Measurements from ENCODE around the gene CEP126. TPM values are rescaled to one million over a fixed set of nuclear protein-coding genes. Genes with fewer than 3 reads are reported as not detected.

CEP126 gene
- total and polyA plus RNA-seq, 2 donors (not counting 3 experiments of a cell fraction or from before 2014, with no cell fraction given), result 3.6 to 9.1 TPM

DNA sequence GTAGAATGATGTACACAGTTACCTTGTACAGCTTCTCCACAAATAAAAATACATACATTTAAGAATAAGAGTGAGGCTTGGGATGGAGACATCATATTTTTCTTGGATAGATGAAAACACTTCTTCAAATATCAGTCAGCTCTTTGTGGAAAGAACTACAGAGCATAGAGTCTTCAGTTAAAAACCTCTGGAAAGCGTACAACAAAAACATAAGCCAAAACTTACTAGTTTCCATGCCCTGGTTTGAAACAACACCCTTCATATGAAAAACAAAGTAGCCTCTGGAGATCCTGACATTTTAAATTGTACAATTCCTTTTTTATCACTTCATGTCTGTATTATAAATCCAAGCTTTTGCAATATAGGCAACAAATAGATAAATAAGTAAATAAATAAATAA, 7.0 kb upstream of the CEP126 start:
- no peak overlapping the region for H3K27ac ChIP-seq (ENCODE audit: insufficient read depth, low read depth, low read length)
- H3K9me3 ChIP-seq (replicated peaks; ENCODE audit: control insufficient read depth, insufficient read depth, low read length), result no peaks in the 10 kb centered on the region
- H3K4me2 ChIP-seq (ENCODE audit: insufficient read depth, low read length), result no peak overlapping the region
- no peaks in the 10 kb centered on the region for H3K27me3 ChIP-seq (ENCODE audit: control insufficient read depth in 2 of 2, insufficient read depth in 2 of 2, low read length in 2 of 2)
- intact Hi-C loops (cut with micrococcal nuclease), result no loop called here
- TF ChIP-seq JUN (IDR thresholded peaks at IDR 0.05; ENCODE audit: borderline replicate concordance, insufficient read depth, insufficient read length, low read depth) (no peak), FOS (IDR thresholded peaks at IDR 0.05; ENCODE audit: borderline replicate concordance, insufficient read depth, low read length) (no peak), POLR2A (IDR thresholded peaks at IDR 0.05; ENCODE audit: low read depth, low read length) (no peak), MYC (IDR thresholded peaks at IDR 0.05; ENCODE audit: low read depth, low read length) (no peak), GATA2 (IDR thresholded peaks at IDR 0.05; ENCODE audit: insufficient read depth, insufficient read length, low read depth, low read length) (no peak), POLR2AphosphoS5 (IDR thresholded peaks at IDR 0.05; ENCODE audit: insufficient read depth, low read depth, low read length) (no peak), EZH2 (IDR thresholded peaks at IDR 0.05; ENCODE audit: borderline replicate concordance, low read depth, low read length, severe bottlenecking) (no peak)
- TF ChIP-seq, protein P1, sequence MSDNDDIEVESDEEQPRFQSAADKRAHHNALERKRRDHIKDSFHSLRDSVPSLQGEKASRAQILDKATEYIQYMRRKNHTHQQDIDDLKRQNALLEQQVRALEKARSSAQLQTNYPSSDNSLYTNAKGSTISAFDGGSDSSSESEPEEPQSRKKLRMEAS (IDR thresholded peaks at IDR 0.05; ENCODE audit: insufficient read depth, insufficient read length), result no peak
- TF ChIP-seq, protein P2, sequence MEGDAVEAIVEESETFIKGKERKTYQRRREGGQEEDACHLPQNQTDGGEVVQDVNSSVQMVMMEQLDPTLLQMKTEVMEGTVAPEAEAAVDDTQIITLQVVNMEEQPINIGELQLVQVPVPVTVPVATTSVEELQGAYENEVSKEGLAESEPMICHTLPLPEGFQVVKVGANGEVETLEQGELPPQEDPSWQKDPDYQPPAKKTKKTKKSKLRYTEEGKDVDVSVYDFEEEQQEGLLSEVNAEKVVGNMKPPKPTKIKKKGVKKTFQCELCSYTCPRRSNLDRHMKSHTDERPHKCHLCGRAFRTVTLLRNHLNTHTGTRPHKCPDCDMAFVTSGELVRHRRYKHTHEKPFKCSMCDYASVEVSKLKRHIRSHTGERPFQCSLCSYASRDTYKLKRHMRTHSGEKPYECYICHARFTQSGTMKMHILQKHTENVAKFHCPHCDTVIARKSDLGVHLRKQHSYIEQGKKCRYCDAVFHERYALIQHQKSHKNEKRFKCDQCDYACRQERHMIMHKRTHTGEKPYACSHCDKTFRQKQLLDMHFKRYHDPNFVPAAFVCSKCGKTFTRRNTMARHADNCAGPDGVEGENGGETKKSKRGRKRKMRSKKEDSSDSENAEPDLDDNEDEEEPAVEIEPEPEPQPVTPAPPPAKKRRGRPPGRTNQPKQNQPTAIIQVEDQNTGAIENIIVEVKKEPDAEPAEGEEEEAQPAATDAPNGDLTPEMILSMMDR (IDR thresholded peaks at IDR 0.05; ENCODE audit: extremely low read depth in 1 of 2, insufficient read depth in 1 of 2, low read depth in 1 of 2, low read length in 2 of 2), result no peak
- H2AFZ ChIP-seq (ENCODE audit: low read depth, low read length), result no peak overlapping the region
- ChIA-PET POLR2A (no interaction called here), CTCF (interaction anchor here (0.9 to 2.1 kb wide), 4 partner anchors 28 to 100 kb away, joined by 3 to 9 read pairs (median 5); no protein-coding TSS in a partner anchor)
- no peaks in the 10 kb centered on the region for H3K36me3 ChIP-seq (ENCODE audit: control insufficient read depth in 2 of 2, extremely low read depth in 1 of 2, insufficient read depth in 2 of 2, low read length in 2 of 2)
- peaks cover 13% of the 10 kb centered on the region for H3K4me1 ChIP-seq (ENCODE audit: control insufficient read depth, extremely low read depth, insufficient read depth, low read length)
- FAIRE-seq (no peak), DNase-seq (ENCODE audit: low read depth, low spot score) (no peak)
- BruUV-seq (replicated peaks), result no TSS peak
- H4K20me1 ChIP-seq (replicated peaks; ENCODE audit: control insufficient read depth, extremely low read depth, insufficient read depth, low read length), result no peaks in the 10 kb centered on the region
- no peak overlapping the region for H3K4me3 ChIP-seq (replicated peaks in 1 of 3; ENCODE audit: insufficient read depth in 1 of 3, low read depth in 1 of 3, low read length in 3 of 3)
- no peak overlapping the region for H3K9ac ChIP-seq (replicated peaks; ENCODE audit: extremely low read depth, insufficient read depth, low read length)
- H3K9me1 ChIP-seq (replicated peaks; ENCODE audit: control insufficient read depth, extremely low read depth, insufficient read depth, low read length), result no peaks in the 10 kb centered on the region
- no peaks in the 10 kb centered on the region for H3K79me2 ChIP-seq (ENCODE audit: control insufficient read depth, insufficient read depth, low read length)
- dilution Hi-C loops (cut with MboI; ENCODE audit: extremely low pct_ligation_motif_present, low sequenced_read_pairs), result no loop called here
